ENCODE data around the gene NADK2. TPM values are rescaled to one million over a fixed set of nuclear protein-coding genes. Genes with fewer than 3 reads are reported as not detected.

Gene NADK2
- total and polyA plus RNA-seq, 10 of the 15 experiments (the other 5 are each of a cell fraction or from before 2014, with no cell fraction given) = 2.4 to 9.0 (median 6.3) TPM

DNA sequence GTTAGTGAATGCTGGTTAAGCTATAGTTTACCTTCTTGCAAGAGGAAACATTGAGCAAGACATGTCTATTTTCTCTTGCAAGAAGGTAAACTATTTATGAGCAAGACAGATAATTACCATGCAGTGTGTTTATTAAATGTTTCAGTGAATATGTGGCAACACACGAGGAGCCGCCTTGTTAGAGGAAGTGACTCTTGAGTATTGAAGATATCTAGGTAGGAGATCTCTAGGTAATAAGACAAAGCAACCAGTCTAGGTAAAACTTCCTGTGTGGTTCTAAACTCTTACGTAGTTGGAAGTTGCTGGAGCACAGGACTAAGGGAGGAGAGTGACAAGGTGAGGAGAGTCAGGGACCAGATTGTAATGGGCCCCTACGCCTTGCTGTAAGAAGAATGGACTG is 73.0 kb downstream of the NADK2 start (continued):
- no peak for TF ChIP-seq USF1 (IDR thresholded peaks at IDR 0.05; ENCODE audit: borderline replicate concordance, extremely low read length, insufficient read depth, low read depth, low read length)
- TF ChIP-seq EGR1 (IDR thresholded peaks at IDR 0.05; ENCODE audit: borderline replicate concordance in 1 of 2, low read depth in 2 of 2, low read length in 2 of 2) = no peak
- TF ChIP-seq MXI1 (IDR thresholded peaks at IDR 0.05; ENCODE audit: low read depth, low read length) = no peak
- TF ChIP-seq KDM1A (IDR thresholded peaks at IDR 0.05; ENCODE audit: borderline replicate concordance) = no peak
- no peak for TF ChIP-seq MTA3 (IDR thresholded peaks at IDR 0.05; ENCODE audit: borderline replicate concordance, low read length)
- TF ChIP-seq LARP7 (IDR thresholded peaks at IDR 0.05) = no peak
- TF ChIP-seq YY1 (IDR thresholded peaks at IDR 0.05; ENCODE audit: low read depth, low read length) = no peak

GRCh38 chr5:36164461-36164860 is 77.3 kb downstream of the NADK2 start:
- SMC1A ChIA-PET (ENCODE audit: uncharacterized antibody, unreplicated experiment) = interaction anchor here (1.6 kb wide), 1 partner anchor 12 kb away, joined by 5 read pairs; no protein-coding TSS in a partner anchor
- in situ Hi-C loops (cut with MboI) (loop anchor here (10.0 kb wide), 1 partner anchor 60 kb away; no protein-coding TSS in a partner anchor), intact Hi-C loops (cut with micrococcal nuclease; ENCODE audit: unreplicated experiment) (no loop called here)
- Histone ChIP-seq H3K27me3 (replicated peaks in 1 of 2; ENCODE audit: control insufficient read depth in 2 of 2, insufficient read depth in 2 of 2, low read length in 1 of 2) (no peaks in the 10 kb centered on the region), H4K20me1 (ENCODE audit: control insufficient read depth, insufficient read depth) (no peaks in the 10 kb centered on the region), H3K4me1 (ENCODE audit: control insufficient read depth, insufficient read depth, low read length) (no peaks in the 10 kb centered on the region), H3K9me3 (replicated peaks; ENCODE audit: control insufficient read depth, insufficient read depth, low read length) (no peaks in the 10 kb centered on the region; the same call in 2 of the 3 replicates), H3K4me2 (ENCODE audit: control insufficient read depth, insufficient read depth) (no peak overlapping the region), H3K79me2 (ENCODE audit: control insufficient read depth, insufficient read depth, low read length) (no peaks in the 10 kb centered on the region; the same call in 1 of the 2 replicates), H3K9ac (ENCODE audit: control insufficient read depth, insufficient read depth, low read length) (no peak overlapping the region), H2AFZ (ENCODE audit: control insufficient read depth, low read depth, low read length) (no peak overlapping the region), H3K36me3 (ENCODE audit: control insufficient read depth in 2 of 2, insufficient read depth in 2 of 2, low read length in 1 of 2) (peaks cover 5 to 22% of the 10 kb centered on the region in 2 experiments), H3K27ac (ENCODE audit: control insufficient read depth, insufficient read depth) (no peak overlapping the region), H3K4me3 (no peak overlapping the region)
- POLR2A ChIA-PET = no interaction called here
- WGBS (ENCODE audit: insufficient coverage, insufficient replicate concordance, low lambda C conversion rate, missing lambda C conversion rate) = 98% methylated on average over 4 of the region's 4 CpGs
- ATAC-seq = no peak
- BruUV-seq (replicated peaks) = no TSS peak
- CTCF ChIA-PET = no interaction called here
- RAD21 ChIA-PET (ENCODE audit: unreplicated experiment) = interaction anchor here (1.7 kb wide), 1 partner anchor 12 kb away, joined by 5 read pairs; no protein-coding TSS in a partner anchor
- no peak for DNase-seq (ENCODE audit: low read depth, low spot score)
- FAIRE-seq = no peak
- TF ChIP-seq USF1 (IDR thresholded peaks at IDR 0.05; ENCODE audit: borderline replicate concordance, extremely low read length, insufficient read depth, low read depth, low read length) (no peak), NR2F1 (conservative IDR thresholded peaks at IDR 0.05) (no peak), IRF4 (IDR thresholded peaks at IDR 0.05; ENCODE audit: low read depth, low read length) (no peak)
